Measurements from ENCODE around the gene ATP5PF.
"Not testable (repeated sequence)": the region's sequence is repeated elsewhere in the genome, so short reads cannot be mapped to it uniquely, and the experiment has no call there.

ATP5PF gene

DNA sequence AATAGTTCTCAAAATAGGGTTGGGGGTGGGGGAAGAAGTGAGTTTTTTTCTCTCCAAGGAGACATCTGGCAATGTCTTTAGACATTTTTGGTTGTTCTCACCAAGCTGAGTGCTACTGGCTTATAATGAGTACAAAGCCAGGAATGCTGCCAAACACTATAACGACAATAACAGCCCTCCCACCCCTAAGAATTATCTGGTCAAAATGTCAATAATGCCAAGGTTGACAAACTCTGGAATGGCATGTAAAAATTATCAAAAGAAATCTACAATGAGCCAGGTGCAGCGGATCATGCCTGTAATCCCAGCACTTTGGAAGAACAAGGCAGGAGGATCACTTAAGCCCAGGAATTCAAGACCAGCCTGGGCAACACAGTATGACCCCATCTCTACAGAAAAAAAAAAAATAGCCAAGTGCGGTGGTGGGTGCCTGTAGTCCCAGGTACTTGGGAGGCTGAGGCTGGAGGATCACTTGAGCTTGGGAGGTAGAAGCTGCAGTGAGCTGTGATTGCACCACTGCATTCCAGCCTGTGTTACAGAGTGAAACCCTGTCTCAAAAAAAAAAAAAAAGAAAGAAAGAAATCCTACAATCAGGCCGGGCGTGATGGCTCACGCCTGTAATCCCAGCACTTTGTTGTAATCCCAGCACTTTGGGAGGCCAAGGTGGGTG lies 2.5 kb downstream of the ATP5PF start:
- no peak for DNase-seq (ENCODE audit: low read depth in 2 of 3, low spot score in 2 of 3)

- DNase-seq (ENCODE audit: low read depth in 2 of 3, low spot score in 2 of 3) = no peak
Measured at GRCh38 chr21:25722631-25723030, 12.1 kb downstream of the ATP5PF start.

DNA sequence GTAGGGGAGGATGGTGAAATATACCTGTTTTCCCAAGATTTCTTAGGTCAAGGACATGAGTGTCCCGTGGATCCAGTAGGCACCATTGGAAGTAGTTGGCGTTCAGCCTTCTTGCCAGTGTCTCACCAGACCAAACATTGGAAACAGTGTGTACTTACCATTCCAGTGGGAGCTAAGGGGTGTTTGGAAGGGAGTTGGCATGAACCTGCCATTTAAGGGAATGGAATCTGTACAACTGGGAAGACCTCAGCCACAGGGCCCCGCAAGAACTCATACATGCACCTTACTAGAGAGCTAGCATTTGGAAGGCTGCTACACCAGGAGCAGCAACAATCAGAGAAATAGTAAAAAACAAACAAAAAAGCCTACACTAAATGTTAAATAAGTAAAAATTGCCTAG lies 12.7 kb downstream of the ATP5PF start:
- DNase-seq (ENCODE audit: low read depth in 2 of 3, low spot score in 2 of 3) = no peak

- no peak for DNase-seq (ENCODE audit: low read depth in 2 of 3, low spot score in 2 of 3)
Measured at GRCh38 chr21:25717491-25718147, 17.1 kb downstream of the ATP5PF start.

- DNase-seq (ENCODE audit: low read depth in 2 of 3, low spot score in 2 of 3) = not testable (repeated sequence)
Measured at GRCh38 chr21:25714066-25714465, 20.6 kb downstream of the ATP5PF start.

DNA sequence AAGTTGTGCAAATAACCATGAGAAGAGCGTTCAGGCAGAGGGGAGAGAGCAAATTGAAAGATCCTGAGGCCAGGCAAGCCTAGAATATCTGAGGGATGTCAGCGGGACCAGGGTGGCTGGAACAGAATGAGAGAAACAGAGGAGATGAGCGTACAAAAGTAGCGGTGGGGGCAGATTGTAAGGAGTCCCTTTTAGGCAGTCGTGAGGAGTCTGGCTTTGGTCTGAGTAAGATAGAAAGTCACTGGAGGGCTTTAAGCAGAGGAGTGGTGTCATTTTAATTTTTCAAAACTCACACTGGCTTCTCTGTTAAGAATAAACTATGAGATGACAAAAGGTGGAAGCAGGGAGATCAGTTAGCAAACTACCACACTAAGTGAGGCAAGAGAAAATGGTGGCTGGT lies 24.2 kb downstream of the ATP5PF start:
- DNase-seq (ENCODE audit: low read depth in 2 of 3, low spot score in 2 of 3) = no peak

- no peak for DNase-seq (ENCODE audit: low read depth in 2 of 3, low spot score in 2 of 3)
Measured at GRCh38 chr21:25709684-25710265, 24.9 kb downstream of the ATP5PF start.

GRCh38 chr21:25708467-25709065 lies 26.1 kb downstream of the ATP5PF start:
- peak in 1 of 3 experiments; percentile 9 for DNase-seq (ENCODE audit: low read depth in 2 of 3, low spot score in 2 of 3)

DNA sequence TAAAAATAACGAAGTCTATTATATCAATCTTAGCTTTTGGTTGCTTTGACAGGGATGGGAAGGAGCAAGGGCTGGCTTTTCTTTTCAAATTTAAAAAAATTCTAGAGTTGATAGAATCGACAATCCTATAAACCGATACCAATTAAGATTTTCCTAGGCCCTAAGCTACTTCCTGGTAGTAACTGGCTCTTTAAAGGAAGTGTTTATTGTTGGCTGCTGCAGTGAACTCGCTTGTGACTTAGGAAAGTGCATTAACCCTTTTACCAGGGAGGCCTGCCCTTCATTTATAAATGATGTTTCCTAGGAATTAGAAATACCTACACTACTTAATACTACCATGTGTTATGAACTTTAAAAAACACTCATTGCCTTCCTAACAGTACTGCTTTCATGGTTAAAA lies 33.2 kb downstream of the ATP5PF start:
- no peak for DNase-seq (ENCODE audit: low read depth in 2 of 3, low spot score in 2 of 3)

DNA sequence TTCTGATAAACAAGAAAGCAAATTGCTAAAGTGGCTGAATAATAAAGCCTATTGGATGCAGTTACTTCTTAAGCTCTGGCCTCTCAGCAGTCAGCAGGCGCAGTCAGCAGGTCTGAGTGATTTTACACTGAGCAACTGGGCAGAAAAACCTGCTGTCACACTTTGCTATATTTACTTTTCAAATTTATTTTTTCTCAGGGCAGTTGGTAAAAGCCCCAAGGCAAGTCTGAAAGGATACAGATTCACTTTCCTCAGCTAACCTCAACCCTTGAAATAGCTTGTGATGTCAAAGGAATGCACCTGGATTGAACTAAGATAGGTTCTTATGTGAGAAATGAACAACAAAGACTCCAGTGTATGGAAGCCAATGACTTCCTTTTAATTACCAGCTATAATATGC lies 34.0 kb downstream of the ATP5PF start:
- no peak for DNase-seq (ENCODE audit: low read depth in 2 of 3, low spot score in 2 of 3)

DNA sequence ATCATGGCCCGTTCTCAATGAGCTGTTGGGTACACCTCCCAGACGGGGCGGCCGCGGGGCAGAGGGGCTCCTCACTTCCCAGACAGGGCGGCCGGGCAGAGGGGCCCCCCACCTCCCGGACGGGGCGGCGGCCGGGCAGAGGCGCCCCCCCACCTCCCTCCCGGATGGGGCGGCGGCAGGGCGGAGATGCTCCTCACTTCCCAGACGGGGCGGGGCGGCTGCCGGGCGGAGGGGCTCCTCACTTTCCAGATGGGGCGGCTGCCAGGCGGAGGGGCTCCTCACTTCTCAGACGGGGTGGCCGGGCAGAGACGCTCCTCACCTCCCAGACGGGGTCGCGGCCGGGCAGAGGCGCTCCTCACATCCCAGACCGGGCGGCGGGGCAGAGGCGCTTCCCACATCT lies 39.2 kb downstream of the ATP5PF start:
- not testable (repeated sequence) for DNase-seq (ENCODE audit: low read depth in 2 of 3, low spot score in 2 of 3)

GRCh38 chr21:25691976-25692375 lies 42.7 kb downstream of the ATP5PF start:
- no peak for DNase-seq (ENCODE audit: low read depth in 2 of 3, low spot score in 2 of 3)

GRCh38 chr21:25689226-25689625 lies 45.5 kb downstream of the ATP5PF start:
- no peak for DNase-seq (ENCODE audit: low read depth in 2 of 3, low spot score in 2 of 3)

DNA sequence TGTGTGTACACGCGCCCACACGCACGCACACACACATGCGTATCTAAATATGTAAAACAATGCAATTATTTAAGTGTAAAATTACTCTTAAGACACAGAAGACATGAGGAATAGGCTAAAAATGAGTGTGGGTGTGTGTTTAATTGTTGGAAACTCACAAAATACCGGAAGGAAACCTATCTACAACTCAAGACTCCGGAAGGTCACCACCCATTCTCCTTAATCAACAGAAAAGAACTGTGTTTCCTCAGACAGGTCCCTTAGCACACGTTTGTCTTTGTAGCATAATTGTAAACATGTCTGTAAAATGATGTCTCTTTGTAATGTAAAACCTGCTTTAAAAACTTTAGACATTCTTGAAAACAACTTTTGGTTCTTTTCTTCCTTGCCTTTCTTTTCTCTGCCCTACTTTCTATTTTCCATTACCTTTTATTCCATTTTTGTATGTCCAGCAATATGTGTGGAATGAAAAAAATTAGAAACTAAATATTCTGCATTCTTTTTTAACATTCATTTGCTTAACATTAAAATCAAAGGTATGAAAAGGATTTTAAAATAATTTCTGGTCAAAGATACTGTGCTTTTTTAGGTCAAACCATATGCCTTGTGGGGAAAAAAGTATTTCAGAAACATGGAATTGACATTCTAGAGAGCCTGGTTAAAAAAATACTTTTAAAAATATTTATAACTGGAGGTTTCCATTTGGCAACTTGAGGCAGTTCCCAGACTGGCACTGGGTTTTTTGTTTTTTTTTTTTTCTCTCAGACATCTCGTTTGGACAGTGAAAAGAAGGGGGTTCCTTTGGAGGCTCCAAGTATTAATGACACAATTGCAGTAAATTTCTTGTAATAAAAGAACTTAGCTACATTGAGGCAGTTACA lies 46.2 kb downstream of the ATP5PF start:
- no peak for DNase-seq (ENCODE audit: low read depth in 2 of 3, low spot score in 2 of 3)

DNA sequence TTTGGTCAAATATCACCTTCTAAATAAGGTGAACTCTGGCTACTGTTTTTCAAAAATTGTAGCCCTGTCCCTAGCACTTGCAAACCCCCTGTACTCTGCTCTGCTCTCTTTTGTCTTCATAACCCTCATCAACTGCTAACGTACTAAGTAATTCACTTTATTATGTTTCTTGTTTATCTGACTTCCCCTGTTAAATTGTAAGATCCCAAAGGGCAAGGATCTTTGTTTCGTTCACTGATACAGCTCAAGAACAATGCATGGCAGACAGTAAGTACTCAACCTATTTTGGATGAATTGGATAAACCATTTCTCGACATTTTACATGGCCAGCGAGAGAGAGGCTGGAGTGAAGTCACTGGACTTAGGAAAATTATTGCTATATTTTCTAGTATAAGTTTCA lies 46.9 kb downstream of the ATP5PF start:
- no peak for DNase-seq (ENCODE audit: low read depth in 2 of 3, low spot score in 2 of 3)

GRCh38 chr21:25682382-25682781 lies 52.3 kb downstream of the ATP5PF start:
- no peak for DNase-seq (ENCODE audit: low read depth in 2 of 3, low spot score in 2 of 3)

GRCh38 chr21:25676451-25676850 lies 58.3 kb downstream of the ATP5PF start:
- DNase-seq (ENCODE audit: low read depth in 2 of 3, low spot score in 2 of 3) = no peak

All from activated CD8-positive, alpha-beta memory T cell treated with anti-CD3 and anti-CD28 coated beads for 48 hours (primary cell).